Prostate gland (tissue), 2 donors: ENCODE data around the gene KRCC1. TPM values are rescaled to one million over a fixed set of nuclear protein-coding genes. Genes with fewer than 3 reads are reported as not detected.

ENCODE experiments used
- DNase-seq: peaks from one replicate; pipeline ENCODE4 v3.0.0-alpha.2; 2019; ENCODE audit warnings: low spot score
- H3K27ac ChIP-seq, 2 donors: fragments of 200-600 bp; sonication (generic); 2 replicates each; pipeline ENCODE4 v1.5.1; 2017 to 2019
- H3K27me3 ChIP-seq: fragments of 200-600 bp; sonication (generic); replicated peaks from 2 replicates; pipeline ENCODE4 v1.5.1; 2019; ENCODE audit not compliant: insufficient read depth
- H3K36me3 ChIP-seq, 2 donors: fragments of 200-600 bp; sonication (generic); 1 replicate in 1 of 2; 2 replicates in 1 of 2; pipeline versions ENCODE4 v1.5.1 to v1.8.1; 2017 to 2019
- H3K4me1 ChIP-seq: fragments of 200-600 bp; sonication (generic); replicated peaks from 2 replicates; pipeline ENCODE4 v1.5.1; 2019
- H3K4me3 ChIP-seq, 2 donors: fragments of 200-600 bp; sonication (generic); 2 replicates each; pipeline ENCODE4 v1.5.1; 2017 to 2019
- H3K9me3 ChIP-seq: fragments of 200-600 bp; sonication (generic); 2 replicates; pipeline ENCODE4 v1.5.1; 2017
- POLR2A ChIP-seq: fragments of 450-650 bp; IDR thresholded peaks from one replicate; pipeline ENCODE4 v1.6.1; 2016; ENCODE audit warnings: antibody characterized with exemption, mild to moderate bottlenecking
- POLR2AphosphoS5 ChIP-seq: sonication (generic); formaldehyde crosslinking; IDR thresholded peaks from one replicate; pipeline ENCODE4 v1.6.1; 2017; ENCODE audit warnings: antibody characterized with exemption
- WGBS: methylation state at CpG from one replicate; pipeline ENCODE4 v1.1.5; 2018; 5-methylcytosine and 5-hydroxymethylcytosine counted together
- intact Hi-C: fragments of 100-400 bp; cut with DNase I; formaldehyde crosslinking; loops from one replicate; pipeline ENCODE4 v1.14.2; 2022
- total RNA-seq, 2 donors: library from RNA; depleted of rRNA; stranded (reverse); fragments of >200 nt; gene quantifications; one replicate each; pipeline ENCODE4 v1.1.0, GENCODE V29; 2016
- TF ChIP-seq, protein P1 (sequence below), 4 experiments: fragments of 200-600 bp in 2 of 4; fragments of 450-650 bp in 2 of 4; sonication (generic) in 2 of 4; IDR thresholded peaks; 1 replicate in 3 of 4; 2 replicates in 1 of 4; pipeline ENCODE4 v1.5.1; 2016 to 2019; ENCODE audit warnings: antibody characterized with exemption in 4 of 4, mild to moderate bottlenecking in 2 of 4, moderate library complexity in 2 of 4

The KRCC1 gene
- total RNA-seq, 2 donors from 2014 or later = 18.7 to 36.6 TPM

DNA sequence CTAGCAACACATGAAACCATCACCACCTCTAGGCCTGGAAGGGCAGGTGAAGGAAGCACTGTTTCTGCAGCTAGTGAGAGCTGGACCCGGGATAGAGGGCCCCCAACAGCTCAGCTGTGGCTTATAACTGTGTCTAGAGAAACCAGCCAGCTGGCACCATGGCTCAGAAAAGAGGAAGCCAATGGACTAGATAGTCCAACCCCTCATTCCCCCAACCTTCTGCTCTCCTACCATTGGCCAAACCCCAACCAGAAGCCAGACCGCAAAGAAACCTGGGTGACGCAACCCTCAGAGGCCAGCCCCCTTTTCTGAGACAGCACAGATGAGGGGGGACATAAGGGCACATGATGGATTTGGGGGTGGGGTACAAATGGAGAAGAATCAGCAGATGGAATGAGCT, 36.4 kb upstream of the KRCC1 start:
- no peaks in the 10 kb centered on the region for H3K36me3 ChIP-seq
- H3K4me3 ChIP-seq = no peak overlapping the region
- no peaks in the 10 kb centered on the region for H3K27me3 ChIP-seq
- no peak for DNase-seq
- 83% methylated on average over 3 of the region's 3 CpGs for WGBS
- TF ChIP-seq, protein P1, sequence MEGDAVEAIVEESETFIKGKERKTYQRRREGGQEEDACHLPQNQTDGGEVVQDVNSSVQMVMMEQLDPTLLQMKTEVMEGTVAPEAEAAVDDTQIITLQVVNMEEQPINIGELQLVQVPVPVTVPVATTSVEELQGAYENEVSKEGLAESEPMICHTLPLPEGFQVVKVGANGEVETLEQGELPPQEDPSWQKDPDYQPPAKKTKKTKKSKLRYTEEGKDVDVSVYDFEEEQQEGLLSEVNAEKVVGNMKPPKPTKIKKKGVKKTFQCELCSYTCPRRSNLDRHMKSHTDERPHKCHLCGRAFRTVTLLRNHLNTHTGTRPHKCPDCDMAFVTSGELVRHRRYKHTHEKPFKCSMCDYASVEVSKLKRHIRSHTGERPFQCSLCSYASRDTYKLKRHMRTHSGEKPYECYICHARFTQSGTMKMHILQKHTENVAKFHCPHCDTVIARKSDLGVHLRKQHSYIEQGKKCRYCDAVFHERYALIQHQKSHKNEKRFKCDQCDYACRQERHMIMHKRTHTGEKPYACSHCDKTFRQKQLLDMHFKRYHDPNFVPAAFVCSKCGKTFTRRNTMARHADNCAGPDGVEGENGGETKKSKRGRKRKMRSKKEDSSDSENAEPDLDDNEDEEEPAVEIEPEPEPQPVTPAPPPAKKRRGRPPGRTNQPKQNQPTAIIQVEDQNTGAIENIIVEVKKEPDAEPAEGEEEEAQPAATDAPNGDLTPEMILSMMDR (IDR thresholded peaks at IDR 0.05) = no peak
- H3K4me1 ChIP-seq = no peaks in the 10 kb centered on the region
- intact Hi-C loops = no loop called here
- no peaks in the 10 kb centered on the region for H3K9me3 ChIP-seq
- H3K27ac ChIP-seq = no peak overlapping the region

- 67% methylated on average over 8 of the region's 8 CpGs for WGBS
- H3K9me3 ChIP-seq = no peaks in the 10 kb centered on the region
- H3K36me3 ChIP-seq = no peaks in the 10 kb centered on the region
- H3K27me3 ChIP-seq = no peaks in the 10 kb centered on the region
- no peak for DNase-seq
- TF ChIP-seq POLR2AphosphoS5 = no peak
- intact Hi-C loops = no loop called here
- H3K27ac ChIP-seq = no peak overlapping the region
- H3K4me3 ChIP-seq = no peak overlapping the region
- H3K4me1 ChIP-seq = no peaks in the 10 kb centered on the region
Measured at GRCh38 chr2:88090446-88091283, 35.1 kb upstream of the KRCC1 start.

GRCh38 chr2:88088999-88089398, 33.4 kb upstream of the KRCC1 start:
- intact Hi-C loops = no loop called here
- DNase-seq = no peak
- no peak for TF ChIP-seq POLR2A
- no peak for TF ChIP-seq POLR2AphosphoS5
- TF ChIP-seq, protein P1 (IDR thresholded peaks at IDR 0.05) = no peak
- Histone ChIP-seq H3K36me3 (no peaks in the 10 kb centered on the region), H3K4me3 (no peak overlapping the region), H3K9me3 (no peaks in the 10 kb centered on the region), H3K4me1 (no peaks in the 10 kb centered on the region), H3K27ac (no peak overlapping the region), H3K27me3 (no peaks in the 10 kb centered on the region)
- 100% methylated on average over 2 of the region's 2 CpGs for WGBS

DNA sequence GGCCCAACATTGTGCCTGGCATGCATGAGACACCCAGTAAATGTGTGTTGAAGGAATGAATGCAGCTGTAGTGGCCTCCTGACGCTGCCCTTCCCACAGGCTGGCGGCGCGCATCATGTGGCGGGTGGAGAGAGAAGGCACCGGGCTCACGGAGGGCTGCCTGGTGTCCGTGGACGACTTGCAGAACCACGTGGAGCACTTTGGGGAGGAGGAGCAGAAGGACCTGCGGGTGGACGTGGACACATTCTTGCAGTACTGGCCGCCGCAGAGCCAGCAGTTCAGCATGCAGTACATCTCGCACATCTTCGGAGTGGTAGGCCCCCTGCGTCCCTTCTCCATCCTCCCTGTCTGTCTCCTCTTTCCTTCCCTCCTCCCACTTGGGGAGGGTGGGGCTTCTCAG, 32.2 kb upstream of the KRCC1 start:
- no peaks in the 10 kb centered on the region for H3K36me3 ChIP-seq

DNA sequence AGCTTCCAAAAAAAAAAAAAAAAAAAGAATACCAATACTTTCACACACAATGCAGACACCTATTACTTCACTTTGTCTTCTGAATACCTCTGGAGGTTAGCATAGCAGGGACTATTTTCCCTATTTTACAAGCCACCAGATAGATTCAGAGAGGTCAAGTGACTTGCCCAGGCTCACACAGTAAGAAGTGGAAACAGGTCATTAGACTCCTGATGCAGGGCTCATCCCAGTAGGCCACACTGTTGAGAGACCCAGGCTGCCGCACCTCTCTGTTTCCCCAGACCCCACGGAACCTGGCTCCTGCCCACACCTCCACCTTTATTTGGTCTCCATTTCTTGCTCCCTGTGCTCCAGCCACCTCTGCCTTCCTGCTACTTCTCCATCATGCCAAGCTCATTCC, 31.5 kb upstream of the KRCC1 start:
- no peak overlapping the region for H3K27ac ChIP-seq
- H3K4me1 ChIP-seq = no peaks in the 10 kb centered on the region
- H3K27me3 ChIP-seq = no peaks in the 10 kb centered on the region
- no peak overlapping the region for H3K4me3 ChIP-seq
- H3K36me3 ChIP-seq = no peaks in the 10 kb centered on the region
- 98% methylated on average over 2 of the region's 2 CpGs for WGBS
- H3K9me3 ChIP-seq = no peaks in the 10 kb centered on the region
- TF ChIP-seq, protein P1 (IDR thresholded peaks at IDR 0.05) = no peak
- intact Hi-C loops = no loop called here
- no peak for DNase-seq

More for the DNA sequence above, 32.2 kb upstream of the KRCC1 start:
- Histone ChIP-seq H3K4me1 (no peaks in the 10 kb centered on the region), H3K27me3 (no peaks in the 10 kb centered on the region), H3K4me3 (no peak overlapping the region), H3K27ac (no peak overlapping the region), H3K9me3 (no peaks in the 10 kb centered on the region)
- WGBS = 89% methylated on average over 17 of the region's 17 CpGs
- DNase-seq = no peak
- TF ChIP-seq, protein P1 (IDR thresholded peaks at IDR 0.05) = no peak
- no peak for TF ChIP-seq POLR2A
- TF ChIP-seq POLR2AphosphoS5 = no peak
- intact Hi-C loops = no loop called here
